ENCODE results near the gene CFAP43. TPM values are rescaled to one million over a fixed set of nuclear protein-coding genes. Genes with fewer than 3 reads are reported as not detected.

CFAP43 gene
- total RNA-seq, 1 experiment from 2014 or later, result 0.44 TPM

DNA sequence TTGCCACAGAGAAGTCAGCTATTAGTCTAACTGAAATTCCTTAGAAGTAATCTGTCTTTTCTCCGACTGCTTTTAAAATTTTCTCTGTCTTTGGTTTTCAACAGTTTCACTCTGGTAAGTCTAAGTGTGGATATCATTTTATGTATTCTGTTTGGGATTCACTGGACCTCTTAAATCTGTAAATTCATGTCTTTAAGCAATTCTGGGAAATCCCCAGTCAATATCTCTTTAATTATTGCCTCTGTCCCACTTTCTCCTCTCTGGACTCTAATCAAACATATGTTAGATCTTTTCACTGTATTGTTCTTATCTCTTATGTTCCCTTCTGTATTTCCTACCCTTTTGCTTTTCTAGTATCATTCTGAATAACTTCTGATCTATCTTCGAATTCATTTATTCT, 29.9 kb downstream of the CFAP43 start:
- intact Hi-C loops (cut with micrococcal nuclease), result no loop called here
- BruUV-seq (replicated peaks), result no TSS peak
- TF ChIP-seq EZH2phosphoT487 (IDR thresholded peaks at IDR 0.05; ENCODE audit: borderline replicate concordance, low read length), result no peak
- TF ChIP-seq, protein P1, sequence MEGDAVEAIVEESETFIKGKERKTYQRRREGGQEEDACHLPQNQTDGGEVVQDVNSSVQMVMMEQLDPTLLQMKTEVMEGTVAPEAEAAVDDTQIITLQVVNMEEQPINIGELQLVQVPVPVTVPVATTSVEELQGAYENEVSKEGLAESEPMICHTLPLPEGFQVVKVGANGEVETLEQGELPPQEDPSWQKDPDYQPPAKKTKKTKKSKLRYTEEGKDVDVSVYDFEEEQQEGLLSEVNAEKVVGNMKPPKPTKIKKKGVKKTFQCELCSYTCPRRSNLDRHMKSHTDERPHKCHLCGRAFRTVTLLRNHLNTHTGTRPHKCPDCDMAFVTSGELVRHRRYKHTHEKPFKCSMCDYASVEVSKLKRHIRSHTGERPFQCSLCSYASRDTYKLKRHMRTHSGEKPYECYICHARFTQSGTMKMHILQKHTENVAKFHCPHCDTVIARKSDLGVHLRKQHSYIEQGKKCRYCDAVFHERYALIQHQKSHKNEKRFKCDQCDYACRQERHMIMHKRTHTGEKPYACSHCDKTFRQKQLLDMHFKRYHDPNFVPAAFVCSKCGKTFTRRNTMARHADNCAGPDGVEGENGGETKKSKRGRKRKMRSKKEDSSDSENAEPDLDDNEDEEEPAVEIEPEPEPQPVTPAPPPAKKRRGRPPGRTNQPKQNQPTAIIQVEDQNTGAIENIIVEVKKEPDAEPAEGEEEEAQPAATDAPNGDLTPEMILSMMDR (conservative IDR thresholded peaks at IDR 0.05; ENCODE audit: low read depth, low read length), result no peak
- no peak for TF ChIP-seq EZH2 (IDR thresholded peaks at IDR 0.05; ENCODE audit: low read length, unreplicated experiment)
- ATAC-seq (no peak), DNase-seq (no peak)
- Histone ChIP-seq H4K20me1 (ENCODE audit: low read length) (no peaks in the 10 kb centered on the region), H3K79me2 (ENCODE audit: low read length) (no peaks in the 10 kb centered on the region), H3K27me3 (ENCODE audit: low read length) (no peaks in the 10 kb centered on the region), H3K9me3 (ENCODE audit: low read length) (no peaks in the 10 kb centered on the region), H3F3A (ENCODE audit: low read length, unreplicated experiment) (no peaks in the 10 kb centered on the region), H3K4me1 (ENCODE audit: insufficient read depth, low read length) (peaks cover 6% of the 10 kb centered on the region), H3K4me3 (ENCODE audit: low read length) (no peak overlapping the region), H3K36me3 (ENCODE audit: low read depth, low read length) (no peaks in the 10 kb centered on the region), H2AFZ (ENCODE audit: low read length) (no peak overlapping the region), H3K9ac (ENCODE audit: low read length) (no peak overlapping the region), H3K4me2 (ENCODE audit: low read length) (no peak overlapping the region), H3K27ac (ENCODE audit: low read length) (no peak overlapping the region), H3K9me2 (replicated peaks; ENCODE audit: low read length) (no peaks in the 10 kb centered on the region)
- ChIA-PET CTCF (no interaction called here), POLR2A (ENCODE audit: unreplicated experiment) (no interaction called here)

DNA sequence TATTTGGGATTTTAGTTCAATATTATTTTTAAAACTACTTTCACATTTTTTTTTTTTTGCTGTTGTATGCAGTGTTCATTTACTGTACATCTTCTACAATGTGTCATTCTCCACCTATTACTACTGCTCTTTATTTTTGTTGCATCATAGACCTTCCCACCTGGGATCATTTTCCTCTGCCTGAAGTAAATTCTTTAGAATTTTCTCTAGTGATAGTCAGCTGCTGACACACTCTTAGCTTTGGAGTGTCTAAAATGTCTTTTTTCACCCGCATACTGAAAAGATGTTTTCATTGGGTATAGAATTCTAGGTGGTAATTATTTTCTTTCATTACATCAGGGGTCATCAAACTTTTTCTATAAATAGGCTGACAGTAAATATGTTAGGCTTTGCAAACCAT, 30.5 kb downstream of the CFAP43 start:
- ChIA-PET CTCF (no interaction called here), POLR2A (ENCODE audit: unreplicated experiment) (no interaction called here)
- no peak overlapping the region for H3K4me2 ChIP-seq (ENCODE audit: low read length)
- H3K9ac ChIP-seq (ENCODE audit: low read length), result no peak overlapping the region
- no peaks in the 10 kb centered on the region for H3K9me3 ChIP-seq (ENCODE audit: low read length)
- no peak overlapping the region for H3K27ac ChIP-seq (ENCODE audit: low read length)
- H3K36me3 ChIP-seq (ENCODE audit: low read depth, low read length), result no peaks in the 10 kb centered on the region
- no peak overlapping the region for H2AFZ ChIP-seq (ENCODE audit: low read length)
- H3K79me2 ChIP-seq (ENCODE audit: low read length), result no peaks in the 10 kb centered on the region
- TF ChIP-seq, protein P1 (conservative IDR thresholded peaks at IDR 0.05; ENCODE audit: low read depth, low read length), result no peak
- peaks cover 8% of the 10 kb centered on the region for H3K4me1 ChIP-seq (ENCODE audit: insufficient read depth, low read length)
- no peaks in the 10 kb centered on the region for H3K27me3 ChIP-seq (ENCODE audit: low read length)
- intact Hi-C loops (cut with micrococcal nuclease), result no loop called here
- DNase-seq, result no peak
- ATAC-seq, result no peak
- no peak overlapping the region for H3K4me3 ChIP-seq (ENCODE audit: low read length)
- H4K20me1 ChIP-seq (ENCODE audit: low read length), result no peaks in the 10 kb centered on the region
- H3F3A ChIP-seq (ENCODE audit: low read length, unreplicated experiment), result no peaks in the 10 kb centered on the region
- no TSS peak for BruUV-seq (replicated peaks)
- H3K9me2 ChIP-seq (replicated peaks; ENCODE audit: low read length), result no peaks in the 10 kb centered on the region

DNA sequence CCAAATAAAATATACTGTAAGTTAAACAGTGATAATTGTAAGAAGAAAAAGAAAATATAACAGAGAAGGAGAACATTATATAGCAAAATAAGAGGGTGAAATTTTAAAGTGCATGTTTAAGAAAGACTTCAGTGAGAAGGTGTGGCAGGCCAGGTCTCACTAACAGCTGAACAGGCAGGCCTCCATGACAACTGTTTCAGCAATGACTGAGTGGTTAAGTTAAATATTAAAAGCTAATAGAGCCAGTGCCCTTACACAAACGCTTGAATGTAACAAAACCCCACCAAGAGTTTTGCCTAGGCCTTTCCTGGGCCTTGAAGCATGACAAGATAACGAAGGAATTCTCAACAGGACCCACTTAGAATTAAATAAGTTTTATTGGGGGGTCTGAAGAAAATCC, 32.6 kb downstream of the CFAP43 start:
- no TSS peak for BruUV-seq (replicated peaks)
- H3K4me2 ChIP-seq (ENCODE audit: low read length), result no peak overlapping the region
- POLR2A ChIA-PET (ENCODE audit: unreplicated experiment), result no interaction called here

More for the DNA sequence above, 32.6 kb downstream of the CFAP43 start:
- no peaks in the 10 kb centered on the region for H3K9me3 ChIP-seq (ENCODE audit: low read length)
- no peak for TF ChIP-seq EZH2 (IDR thresholded peaks at IDR 0.05; ENCODE audit: low read length, unreplicated experiment)
- TF ChIP-seq, protein P1 (conservative IDR thresholded peaks at IDR 0.05; ENCODE audit: low read depth, low read length), result no peak
- no peak for TF ChIP-seq EZH2phosphoT487 (IDR thresholded peaks at IDR 0.05; ENCODE audit: borderline replicate concordance, low read length)
- no peak overlapping the region for H2AFZ ChIP-seq (ENCODE audit: low read length)
- intact Hi-C loops (cut with micrococcal nuclease), result no loop called here
- no peak for ATAC-seq
- CTCF ChIA-PET, result no interaction called here
- H3K9ac ChIP-seq (ENCODE audit: low read length), result no peak overlapping the region
- no peak overlapping the region for H3K27ac ChIP-seq (ENCODE audit: low read length)
- H3K4me3 ChIP-seq (ENCODE audit: low read length), result no peak overlapping the region
- H3K36me3 ChIP-seq (ENCODE audit: low read depth, low read length), result no peaks in the 10 kb centered on the region
- H3K9me2 ChIP-seq (replicated peaks; ENCODE audit: low read length), result no peaks in the 10 kb centered on the region
- no peaks in the 10 kb centered on the region for H3K27me3 ChIP-seq (ENCODE audit: low read length)
- H3F3A ChIP-seq (ENCODE audit: low read length, unreplicated experiment), result no peaks in the 10 kb centered on the region
- no peak for DNase-seq
- no peaks in the 10 kb centered on the region for H4K20me1 ChIP-seq (ENCODE audit: low read length)
- no peaks in the 10 kb centered on the region for H3K79me2 ChIP-seq (ENCODE audit: low read length)
- peaks cover 8% of the 10 kb centered on the region for H3K4me1 ChIP-seq (ENCODE audit: insufficient read depth, low read length)

Measured in PC-3 (cell line).